ENCODE measurements around the gene BABAM2.
"Not testable (repeated sequence)": the region's sequence is repeated elsewhere in the genome, so short reads cannot be mapped to it uniquely, and the experiment has no call there.

BABAM2 gene

DNA sequence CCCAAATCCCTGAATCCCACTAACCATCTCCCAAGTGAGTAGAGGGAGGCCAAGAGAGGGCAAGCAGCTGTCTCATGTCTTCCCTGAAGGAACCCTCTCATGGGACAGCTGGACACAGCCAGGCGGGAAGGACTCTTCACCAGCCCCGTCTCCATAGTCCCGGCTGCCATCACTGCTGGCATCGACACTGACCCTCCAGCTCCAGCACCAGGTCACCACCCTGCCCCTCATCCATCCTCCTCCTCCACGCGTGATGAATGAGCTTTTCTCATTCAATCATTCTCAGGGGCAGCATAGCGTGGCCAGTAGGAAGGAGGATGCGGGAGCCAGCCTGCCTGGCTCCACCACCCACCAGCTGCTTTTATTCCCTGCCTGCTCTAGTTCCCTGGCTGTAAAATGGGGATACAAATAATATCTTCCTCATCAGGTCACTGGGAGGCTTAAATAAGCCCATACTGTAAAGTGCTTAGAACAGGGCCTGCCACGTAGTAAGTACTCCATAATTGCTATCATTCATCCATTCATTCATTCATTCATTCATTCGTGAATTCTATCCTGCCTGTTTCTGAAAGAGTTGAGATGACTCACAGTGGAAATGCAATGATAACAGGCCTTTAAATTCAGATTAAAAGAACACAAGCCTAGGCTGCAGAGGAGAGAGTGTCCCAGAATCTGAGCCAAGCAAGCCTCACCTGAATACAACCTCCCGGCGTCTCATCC is 471.6 kb downstream of the BABAM2 start:
- DNase-seq (ENCODE audit: low read depth), result no peak

- DNase-seq (ENCODE audit: low read depth), result no peak
Measured at GRCh38 chr2:28362991-28363521, 472.5 kb downstream of the BABAM2 start.

DNA sequence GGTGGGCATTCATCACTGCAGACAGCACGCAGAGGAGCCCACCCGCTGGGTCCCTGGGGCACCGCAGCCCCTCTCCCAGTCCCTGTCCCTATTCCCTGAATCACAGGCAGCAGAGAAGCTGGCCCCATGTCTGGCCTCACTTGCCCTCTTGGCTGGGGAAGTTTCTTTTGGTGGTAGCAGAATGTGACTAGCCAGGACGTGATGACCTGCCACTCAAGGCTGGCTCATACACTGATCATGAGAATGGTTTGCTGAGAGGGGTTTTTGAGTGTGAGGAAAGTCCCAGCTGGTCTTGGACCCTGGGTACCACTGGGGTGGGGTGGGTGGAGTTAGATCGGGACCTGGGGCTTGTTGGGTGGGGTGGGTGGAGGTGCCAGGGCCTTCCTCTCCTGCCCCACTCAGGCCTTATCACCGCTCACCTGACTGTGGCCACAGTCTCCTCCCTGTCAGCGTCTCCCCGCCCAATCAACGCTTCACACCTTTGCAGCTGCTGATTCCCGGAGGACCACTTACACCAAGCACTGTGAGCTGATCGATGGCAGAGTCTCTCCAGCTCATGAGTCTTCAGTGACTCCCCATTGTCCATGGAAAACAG is 473.3 kb downstream of the BABAM2 start:
- DNase-seq (ENCODE audit: low read depth), result no peak

- DNase-seq (ENCODE audit: low read depth), result no peak
Measured at GRCh38 chr2:28364610-28365009, 474.1 kb downstream of the BABAM2 start.

DNA sequence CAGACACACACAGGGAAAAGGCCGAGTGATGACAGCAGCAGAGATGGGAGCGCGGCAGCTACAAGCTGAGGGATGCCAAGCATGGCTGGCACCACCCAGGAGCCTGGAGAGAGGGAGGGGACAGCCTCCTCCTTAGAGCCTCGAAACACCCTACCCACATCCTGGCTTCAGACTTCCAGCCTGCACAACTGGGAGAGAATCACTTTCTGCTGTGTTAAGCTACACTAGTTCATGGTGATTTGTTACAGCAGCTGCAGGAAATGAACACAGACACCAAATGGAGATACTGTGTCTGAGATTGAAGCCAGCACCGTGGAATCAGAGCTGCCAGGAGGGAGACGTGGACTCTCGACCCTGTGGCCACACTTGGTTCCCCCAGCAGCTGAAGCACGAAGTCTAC is 474.6 kb downstream of the BABAM2 start:
- DNase-seq (ENCODE audit: low read depth), result no peak

- DNase-seq (ENCODE audit: low read depth), result no peak
Measured at GRCh38 chr2:28366149-28366495, 475.6 kb downstream of the BABAM2 start.

DNA sequence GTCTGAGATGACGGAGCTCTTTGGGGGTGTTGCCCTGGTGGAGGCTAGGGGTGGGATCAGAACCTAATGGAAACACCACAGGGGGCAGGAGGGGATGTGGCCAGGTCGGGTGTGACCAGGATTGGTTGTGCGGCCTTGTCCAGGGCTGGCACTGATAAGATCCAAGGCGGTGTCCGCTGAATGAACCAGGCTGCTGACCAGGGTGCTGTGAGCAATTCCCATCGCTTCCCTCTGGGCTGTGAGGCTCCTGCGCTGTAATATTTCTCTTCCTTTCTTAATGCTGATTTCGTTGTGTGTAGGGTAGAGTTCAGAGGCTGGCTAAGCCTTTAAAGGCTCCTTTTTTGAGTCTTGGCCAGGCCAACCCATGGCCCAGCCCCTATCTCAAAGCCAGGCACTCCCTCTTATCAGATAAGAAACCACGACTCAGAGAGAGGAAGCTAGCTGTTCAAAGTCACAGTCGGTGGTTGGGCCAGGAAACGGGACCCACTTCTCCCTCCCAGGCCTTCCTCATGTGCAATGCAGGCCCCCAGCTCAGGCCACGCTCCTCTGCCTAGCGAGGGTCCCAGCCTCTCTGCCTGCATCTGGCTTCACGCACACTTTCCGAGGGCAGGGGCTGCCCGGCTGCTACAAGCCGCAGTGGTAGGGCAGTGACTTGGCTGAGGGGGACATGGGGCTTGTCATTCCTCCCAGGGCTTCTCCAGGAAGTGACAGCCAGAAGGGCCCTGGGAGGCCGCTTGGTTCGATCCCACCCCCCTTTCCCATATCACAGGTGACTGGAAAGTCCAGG is 476.2 kb downstream of the BABAM2 start:
- peak; percentile 49 for DNase-seq (ENCODE audit: low read depth)

DNA sequence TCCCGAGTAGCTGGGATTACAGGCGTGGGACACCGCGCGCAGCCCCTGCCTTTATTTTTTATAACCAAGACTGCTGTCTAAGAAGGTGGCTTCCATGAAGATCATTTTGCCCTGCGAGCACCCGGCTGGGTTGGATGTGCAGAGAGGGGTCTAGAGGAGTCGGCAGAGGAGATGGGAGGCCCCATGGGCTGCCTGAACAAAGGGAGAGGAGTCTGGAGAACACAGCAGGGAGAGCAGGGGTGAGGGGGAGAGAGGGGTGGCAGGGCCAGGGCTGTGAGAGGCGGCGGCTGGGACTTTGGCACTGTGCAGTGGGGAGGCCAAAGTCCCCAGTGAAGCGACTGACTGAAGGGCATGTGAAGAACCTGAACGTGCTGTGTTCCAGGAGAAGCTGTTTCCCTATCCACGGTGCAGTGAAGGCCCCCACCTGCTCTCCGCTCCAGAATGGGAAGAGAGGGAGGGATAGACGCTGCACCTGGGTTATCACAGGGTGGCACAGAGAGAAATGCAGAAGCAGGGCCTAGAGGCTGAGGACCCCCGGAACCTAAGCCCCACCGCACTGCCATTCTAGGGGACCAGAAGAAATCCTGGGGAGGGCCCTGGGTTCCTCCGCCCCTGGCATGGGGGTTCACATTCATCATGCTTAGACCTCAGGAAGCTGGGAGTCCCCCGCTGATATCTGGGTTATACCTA is 477.3 kb downstream of the BABAM2 start:
- DNase-seq (ENCODE audit: low read depth), result no peak

DNA sequence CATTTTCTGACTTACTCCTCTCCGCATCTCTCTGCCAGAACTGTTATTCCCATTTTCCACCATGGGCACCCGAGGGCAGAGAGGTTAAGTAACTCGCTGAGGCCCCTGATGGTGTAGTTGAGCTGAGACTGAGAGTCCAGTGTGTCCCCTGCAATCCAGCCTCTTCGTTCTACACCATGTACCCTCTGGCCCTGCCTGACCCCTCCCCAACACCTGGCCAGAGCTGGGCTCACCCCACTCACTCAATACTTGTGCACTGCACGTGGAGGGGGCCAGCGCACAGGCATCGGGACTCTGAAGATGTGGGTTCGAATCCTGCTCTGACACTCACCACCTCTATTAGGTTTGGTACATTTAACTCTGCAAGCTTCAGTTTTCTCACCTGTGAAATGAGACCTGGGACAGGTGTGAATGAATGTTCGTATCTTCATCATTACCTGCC is 477.8 kb downstream of the BABAM2 start:
- DNase-seq (ENCODE audit: low read depth), result no peak

DNA sequence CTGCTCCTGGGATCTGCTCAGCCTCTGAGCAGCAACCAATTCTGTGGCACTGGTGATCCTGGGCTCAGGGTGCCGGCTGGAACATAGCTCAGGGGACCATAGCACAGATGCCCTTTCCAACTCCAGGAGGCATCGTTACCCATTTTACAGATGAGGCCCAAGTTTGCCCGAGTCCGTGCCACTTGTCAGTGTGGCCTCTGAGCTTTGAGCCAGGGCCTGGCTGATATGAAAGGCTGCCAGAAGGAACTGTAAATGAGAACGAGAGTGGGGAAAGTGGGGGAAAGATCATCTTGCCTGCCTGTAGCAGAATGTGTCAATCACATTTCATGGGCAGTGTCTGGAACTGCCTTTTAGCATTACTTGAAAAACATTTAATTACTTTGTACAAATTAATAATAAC is 478.8 kb downstream of the BABAM2 start:
- no peak for DNase-seq (ENCODE audit: low read depth)

DNA sequence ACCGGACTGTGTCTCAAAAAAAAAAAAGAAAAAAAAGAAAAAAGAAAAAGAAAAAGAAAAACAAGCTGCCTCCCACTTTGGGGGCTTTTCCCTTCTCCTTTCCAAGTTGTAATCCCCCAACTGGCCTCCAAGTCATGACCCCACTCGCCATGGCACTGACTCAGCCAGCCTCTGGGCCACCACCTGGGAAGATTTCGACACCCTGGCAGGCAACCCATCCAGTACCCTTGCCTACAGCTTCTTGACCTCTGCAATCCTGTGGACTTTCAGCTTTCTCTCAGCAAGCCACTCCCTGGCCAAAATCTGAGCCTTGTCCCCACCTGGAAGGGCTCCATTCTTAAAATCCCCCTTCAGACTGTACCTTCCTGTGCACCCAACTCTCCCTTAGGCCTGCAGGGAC is 479.8 kb downstream of the BABAM2 start:
- DNase-seq (ENCODE audit: low read depth), result no peak

- not testable (repeated sequence) for DNase-seq (ENCODE audit: low read depth)
Measured at GRCh38 chr2:28371728-28372127, 481.2 kb downstream of the BABAM2 start.

- DNase-seq (ENCODE audit: low read depth), result no peak
Measured at GRCh38 chr2:28373854-28374253, 483.3 kb downstream of the BABAM2 start.

DNA sequence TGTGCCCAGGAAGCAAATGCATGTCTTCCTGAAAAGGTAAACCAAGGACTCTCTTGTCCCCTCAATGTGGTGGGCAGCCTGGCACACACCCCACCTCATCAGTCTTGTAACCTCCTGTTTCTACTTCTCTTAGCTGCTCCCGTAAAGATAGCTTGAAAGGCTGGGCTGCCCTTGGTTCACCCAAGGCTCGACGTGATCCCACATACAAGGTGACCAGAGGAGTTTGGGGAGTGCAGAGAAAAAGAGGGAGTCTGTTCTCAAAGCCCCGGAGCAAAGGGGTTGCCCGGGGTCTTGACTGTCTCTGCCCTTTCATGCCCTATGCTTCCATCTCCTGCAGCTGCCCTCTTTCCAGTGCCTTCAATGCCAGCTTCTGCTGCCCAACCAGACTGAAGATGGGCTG is 483.8 kb downstream of the BABAM2 start:
- no peak for DNase-seq (ENCODE audit: low read depth)

DNA sequence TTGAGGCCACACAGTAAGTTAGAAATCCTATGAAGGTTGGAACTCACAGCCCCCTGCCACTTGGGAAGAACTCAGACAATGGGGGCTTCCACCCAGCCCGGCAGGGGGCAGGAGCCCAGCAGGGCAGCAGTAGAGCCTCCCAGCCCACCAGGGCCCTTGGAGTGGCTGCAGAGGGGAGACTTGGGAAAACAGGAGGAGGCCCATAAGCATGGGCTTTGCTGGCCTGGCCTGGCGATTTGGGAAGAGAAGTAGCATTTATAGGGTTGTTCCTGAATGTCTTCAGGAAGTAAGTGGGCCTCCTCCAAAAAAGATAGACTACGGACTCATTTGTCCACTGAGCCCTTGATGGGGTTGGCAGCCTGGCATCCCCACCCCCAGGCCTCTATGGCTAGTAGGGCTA is 484.7 kb downstream of the BABAM2 start:
- no peak for DNase-seq (ENCODE audit: low read depth)

DNA sequence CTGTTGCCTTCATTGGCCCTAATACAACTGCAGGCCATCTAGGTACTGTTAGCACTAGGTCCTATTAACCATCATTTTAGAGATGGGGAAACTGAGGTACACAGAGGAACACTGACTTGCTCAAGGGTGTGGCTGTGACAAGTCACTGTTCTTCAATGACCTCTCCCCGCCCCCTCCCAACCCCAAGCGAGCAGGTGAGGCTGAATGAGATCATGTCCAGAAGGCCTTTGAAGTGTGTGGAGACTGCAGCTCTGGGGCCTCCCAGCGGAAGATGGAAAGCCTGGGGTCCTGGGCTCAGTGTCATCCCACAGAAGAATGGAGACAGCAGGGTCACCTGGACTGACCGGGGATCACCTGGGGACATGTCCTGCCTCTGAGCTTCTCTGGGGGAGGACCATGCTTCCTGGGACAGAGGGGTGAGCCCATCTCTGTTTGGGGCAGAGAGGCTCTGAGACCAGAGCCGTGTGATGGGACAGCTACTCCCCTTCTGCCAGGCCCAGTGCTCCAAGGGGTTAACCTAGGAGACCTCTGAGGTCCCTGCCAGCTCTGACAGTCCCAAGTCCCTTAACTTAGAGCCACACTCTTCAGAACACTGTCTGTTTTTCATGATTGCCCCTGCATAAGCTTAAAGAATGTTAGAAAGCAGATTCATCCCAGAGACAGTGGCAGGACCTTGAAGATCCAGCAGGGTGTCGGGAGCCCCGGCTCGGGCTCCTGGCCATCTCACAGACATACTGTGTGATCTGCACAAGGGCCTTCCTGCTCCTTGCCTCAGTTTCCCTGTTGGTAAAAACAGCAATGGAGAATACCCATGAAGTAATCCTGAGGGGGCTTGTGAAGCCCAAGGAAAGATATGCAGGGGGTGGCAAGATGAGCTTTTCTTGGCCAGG is 485.5 kb downstream of the BABAM2 start:
- DNase-seq (ENCODE audit: low read depth), result no peak

DNA sequence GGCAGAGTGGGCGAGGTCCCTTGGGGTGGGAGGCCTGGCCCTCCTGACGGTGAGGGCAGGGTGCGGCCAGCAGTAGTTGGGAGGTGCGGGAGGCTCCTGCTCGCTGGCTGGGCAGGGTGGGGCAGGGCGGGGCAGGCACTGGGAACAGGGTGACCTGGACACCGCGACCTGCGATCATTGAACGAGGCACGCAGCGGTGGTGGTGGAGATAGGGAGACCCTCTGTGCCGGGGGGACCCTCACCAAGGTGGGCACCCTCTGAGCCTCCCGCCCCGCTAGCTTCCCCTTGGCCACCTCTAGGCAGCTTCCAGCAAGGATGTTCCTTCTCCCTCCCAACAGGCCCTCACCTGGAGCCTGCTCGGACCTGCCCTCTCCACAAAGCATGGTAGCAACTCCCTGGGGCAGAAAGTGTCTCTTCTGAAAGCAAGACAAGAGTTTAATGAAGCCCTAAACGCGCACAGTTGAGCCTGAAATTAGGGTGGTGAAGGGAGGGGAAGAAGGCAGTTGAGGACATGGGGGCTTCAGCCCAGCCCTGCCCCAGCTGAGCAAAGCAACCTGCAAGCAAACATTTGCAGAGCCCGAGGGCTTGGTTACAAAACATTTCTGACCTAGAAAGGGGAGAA is 486.8 kb downstream of the BABAM2 start:
- DNase-seq (ENCODE audit: low read depth), result no peak

- no peak for DNase-seq (ENCODE audit: low read depth)
Measured at GRCh38 chr2:28377984-28378678, 487.6 kb downstream of the BABAM2 start.

DNA sequence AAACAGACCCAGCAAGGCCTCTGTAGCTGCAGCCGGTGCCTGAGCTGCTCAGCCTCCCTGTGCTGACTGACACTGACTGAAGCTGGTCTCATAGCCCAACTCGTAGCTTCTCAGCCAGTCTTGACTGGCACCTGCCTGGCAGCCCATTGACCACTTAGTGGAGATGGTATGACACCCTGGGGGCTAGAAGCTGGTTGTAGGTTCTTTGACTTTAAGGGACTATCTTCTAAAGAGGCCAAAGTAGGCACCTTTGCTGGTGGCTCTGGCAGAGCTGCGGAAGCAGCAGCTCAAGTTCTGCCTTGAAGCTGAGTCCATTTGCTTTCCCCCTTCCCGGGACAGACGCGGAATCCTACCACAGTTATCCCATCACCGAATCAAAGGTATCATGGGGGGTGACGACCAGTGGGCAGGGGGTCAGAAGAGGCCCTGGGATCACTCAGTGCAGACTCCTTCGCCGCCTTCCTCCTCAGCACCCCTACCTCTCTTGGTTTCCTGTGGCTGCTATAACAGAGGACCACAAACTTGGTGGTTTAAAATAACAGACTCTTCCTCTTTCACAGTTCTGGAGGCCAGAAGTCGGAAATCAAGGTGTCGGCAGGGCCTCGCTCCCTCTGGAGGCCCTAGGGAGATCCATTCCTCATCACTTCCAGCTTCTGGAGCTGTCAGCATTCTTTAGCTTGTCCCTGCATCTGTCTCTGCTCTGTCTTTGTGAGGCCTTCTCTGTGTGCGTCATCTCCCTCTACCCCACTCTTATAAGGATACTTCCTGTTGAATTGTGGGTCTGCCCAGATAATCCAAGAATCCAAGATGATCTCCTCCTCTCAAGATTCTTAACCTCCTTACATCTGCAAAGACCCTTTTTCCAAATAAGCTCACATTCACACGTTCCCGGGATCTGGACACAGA is 488.4 kb downstream of the BABAM2 start:
- no peak for DNase-seq (ENCODE audit: low read depth)
